DMS53 (cell line): ENCODE measurements around the gene CIAO2B.
"Not testable (repeated sequence)": the region's sequence is repeated elsewhere in the genome, so short reads cannot be mapped to it uniquely, and the experiment has no call there.

ENCODE experiments used
- DNase-seq: peaks from one replicate; lab custom pipeline; 2025; lab: John Stamatoyannopoulos, UW

The CIAO2B gene

DNA sequence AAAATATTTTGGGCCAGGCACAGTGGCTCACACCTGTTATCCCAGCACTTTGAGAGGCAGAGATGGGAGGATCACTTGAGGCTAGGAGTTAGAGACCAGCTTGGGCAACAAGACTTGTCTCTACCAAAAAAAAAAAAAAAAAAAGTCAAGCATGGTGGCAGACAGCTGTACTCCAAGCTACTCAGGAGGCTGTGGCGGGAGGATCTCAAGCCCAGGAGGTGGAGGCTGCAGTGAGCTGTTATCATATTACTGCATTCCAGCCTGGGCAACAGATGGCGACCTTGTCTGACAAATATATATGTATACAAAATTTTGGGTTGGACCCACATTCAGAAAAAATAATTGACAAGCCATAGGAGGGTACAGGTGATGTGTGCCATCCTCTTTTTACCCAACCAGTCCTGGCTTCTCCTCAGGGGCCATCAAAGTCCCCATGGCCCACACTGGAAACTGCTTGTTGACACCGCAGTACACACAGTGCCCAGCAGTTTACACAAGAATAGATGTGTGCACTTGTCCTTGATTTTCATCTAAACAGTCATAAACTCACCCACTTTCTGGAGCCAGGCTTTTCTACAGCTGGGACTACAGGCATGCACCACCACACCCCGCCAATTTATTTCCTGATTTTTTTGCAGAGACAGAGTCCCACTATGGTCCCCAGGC is 2.8 kb upstream of the CIAO2B start:
- no peak for DNase-seq

GRCh38 chr16:66936462-66936861 is 2.3 kb upstream of the CIAO2B start:
- no peak for DNase-seq

DNA sequence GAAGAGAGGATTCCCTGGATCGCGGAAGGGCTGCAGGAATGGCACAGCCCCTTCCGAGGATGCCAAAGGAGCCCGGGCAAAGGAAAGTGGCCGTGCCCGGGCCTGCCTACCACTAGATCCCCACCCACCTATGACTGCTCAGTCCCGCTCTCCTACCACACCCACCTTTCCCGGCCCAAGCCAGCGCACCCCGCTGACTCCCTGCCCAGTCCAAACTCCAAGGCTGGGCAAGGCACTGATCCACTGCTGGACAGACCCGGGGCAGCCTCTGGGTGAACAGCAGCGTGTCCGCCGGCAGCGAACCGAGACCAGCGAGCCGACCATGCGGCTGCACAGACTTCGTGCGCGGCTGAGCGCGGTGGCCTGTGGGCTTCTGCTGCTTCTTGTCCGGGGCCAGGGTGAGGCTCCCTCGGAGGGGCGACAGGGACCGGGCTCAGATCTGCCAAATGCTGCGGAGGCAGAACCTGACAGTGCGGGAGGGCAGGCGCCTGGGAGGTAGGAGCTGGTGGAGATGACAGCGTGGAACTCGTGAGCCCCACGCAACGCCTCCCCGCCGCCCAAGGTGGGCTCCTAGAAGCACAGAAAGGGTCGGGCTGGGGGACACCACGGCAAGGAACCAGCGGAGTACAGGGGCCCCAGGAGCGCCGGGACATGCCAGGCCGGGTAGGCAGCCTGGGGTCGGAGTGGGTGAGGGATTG is 1.3 kb upstream of the CIAO2B start, which contains the start of gene CES2:
CES2 (plus strand) TSS at position 203 of the 698 bp plus-strand sequence; CDS start at position 323, 120 bp downstream.
- DNase-seq: peak; percentile 13

- DNase-seq: not testable (repeated sequence)
Measured at GRCh38 chr16:66934839-66935313, 674 bp upstream of the CIAO2B start.

DNA sequence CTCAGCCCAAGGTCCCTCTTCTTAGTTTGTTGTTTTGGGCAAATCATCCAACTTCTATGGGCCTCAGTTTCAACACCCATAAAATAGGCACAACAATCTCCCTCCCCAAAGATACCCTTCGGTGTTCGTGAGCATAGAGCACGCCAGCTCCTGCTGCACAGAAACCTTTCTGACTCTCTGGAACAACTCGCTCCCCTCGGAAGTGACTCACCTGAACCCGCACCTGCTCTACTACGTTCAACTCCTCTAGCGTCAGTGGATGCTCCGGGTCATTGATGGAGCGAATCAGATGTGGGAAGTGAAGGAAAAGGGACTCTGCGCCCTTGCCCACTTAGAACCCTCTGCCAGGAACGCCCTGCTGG is 445 bp downstream of the CIAO2B start:
- peak; percentile 85 for DNase-seq

DNA sequence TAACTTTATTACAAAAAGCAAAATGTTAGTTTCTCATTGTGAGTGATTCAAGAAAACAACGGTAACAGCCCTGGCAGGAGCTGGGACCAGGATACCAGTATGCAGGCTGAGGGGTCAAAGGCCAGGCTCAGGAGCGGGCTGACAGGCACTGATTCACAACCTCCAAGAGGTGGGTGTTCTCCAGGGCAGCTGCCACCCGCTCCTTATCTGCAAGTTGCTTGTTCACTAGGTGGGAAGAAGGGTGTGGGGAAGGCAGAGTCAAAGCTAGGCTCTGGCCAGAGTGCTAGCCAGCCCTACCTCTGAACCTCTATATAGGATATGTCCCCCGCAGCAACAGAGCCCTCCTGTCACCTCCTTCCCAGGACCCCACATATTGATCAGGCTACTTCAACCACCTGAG is 2.1 kb downstream of the CIAO2B start:
- no peak for DNase-seq

DNA sequence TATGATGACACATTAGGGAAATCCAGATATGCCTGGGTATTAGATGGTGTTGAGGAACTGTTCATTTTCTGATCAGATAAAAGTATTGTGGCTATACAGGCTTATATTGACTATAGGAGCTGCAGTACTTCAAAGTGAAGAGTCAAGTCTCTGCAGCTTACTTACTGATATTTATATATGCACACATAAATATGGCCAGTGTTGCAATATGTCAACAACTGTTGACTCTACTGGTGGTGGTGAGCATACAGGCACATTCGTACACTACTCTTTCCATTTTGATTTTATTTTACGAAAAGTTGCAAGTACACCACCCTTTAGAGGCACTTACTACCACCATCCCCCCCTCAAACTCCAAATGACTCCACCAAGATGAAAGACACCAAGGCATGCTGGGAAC is 2.5 kb downstream of the CIAO2B start:
- DNase-seq: no peak

DNA sequence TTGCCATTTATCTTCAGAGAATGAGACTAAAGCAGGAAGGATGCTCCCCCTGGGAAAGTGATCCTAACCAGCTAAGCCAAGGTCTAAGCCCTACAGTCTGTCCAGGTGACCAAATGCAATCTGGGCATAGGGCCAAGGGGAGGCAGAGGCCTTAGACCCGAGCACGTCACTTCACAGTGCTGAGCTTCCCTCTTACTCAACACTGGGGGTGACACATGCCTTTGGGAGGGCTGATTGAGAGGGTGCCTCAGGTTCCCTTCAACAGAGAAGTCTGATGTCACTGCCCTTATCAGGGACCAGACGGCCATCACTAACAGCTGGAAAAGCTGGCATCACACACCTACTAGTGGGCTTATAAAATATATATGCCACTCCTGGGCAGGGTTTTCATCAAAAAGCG is 4.0 kb downstream of the CIAO2B start:
- DNase-seq: peak; percentile 66

- DNase-seq: peak; percentile 46
Measured at GRCh38 chr16:66928702-66929388, 5.4 kb downstream of the CIAO2B start.

GRCh38 chr16:66927918-66928649 is 6.1 kb downstream of the CIAO2B start:
- peak; percentile 44 for DNase-seq

- DNase-seq: peak; percentile 73
Measured at GRCh38 chr16:66926961-66927436, 7.2 kb downstream of the CIAO2B start.

- DNase-seq: peak; percentile 13
Measured at GRCh38 chr16:66926171-66926947, 7.8 kb downstream of the CIAO2B start.

GRCh38 chr16:66925322-66925840 is 8.8 kb downstream of the CIAO2B start, which contains the start of gene RRAD:
TSS of gene RRAD (minus strand) at chr16:66925535. CDS start at chr16:66925179, 356 bp downstream.
- peak; percentile 27 for DNase-seq

- DNase-seq: peak; percentile 69
Measured at GRCh38 chr16:66924527-66925321, 9.5 kb downstream of the CIAO2B start.

- peak; percentile 50 for DNase-seq
Measured at GRCh38 chr16:66923866-66924265, 10.3 kb downstream of the CIAO2B start.

- DNase-seq: peak; percentile 24
Measured at GRCh38 chr16:66923247-66923731, 10.9 kb downstream of the CIAO2B start.

- DNase-seq: no peak
Measured at GRCh38 chr16:66921729-66922450, 12.3 kb downstream of the CIAO2B start.

DNA sequence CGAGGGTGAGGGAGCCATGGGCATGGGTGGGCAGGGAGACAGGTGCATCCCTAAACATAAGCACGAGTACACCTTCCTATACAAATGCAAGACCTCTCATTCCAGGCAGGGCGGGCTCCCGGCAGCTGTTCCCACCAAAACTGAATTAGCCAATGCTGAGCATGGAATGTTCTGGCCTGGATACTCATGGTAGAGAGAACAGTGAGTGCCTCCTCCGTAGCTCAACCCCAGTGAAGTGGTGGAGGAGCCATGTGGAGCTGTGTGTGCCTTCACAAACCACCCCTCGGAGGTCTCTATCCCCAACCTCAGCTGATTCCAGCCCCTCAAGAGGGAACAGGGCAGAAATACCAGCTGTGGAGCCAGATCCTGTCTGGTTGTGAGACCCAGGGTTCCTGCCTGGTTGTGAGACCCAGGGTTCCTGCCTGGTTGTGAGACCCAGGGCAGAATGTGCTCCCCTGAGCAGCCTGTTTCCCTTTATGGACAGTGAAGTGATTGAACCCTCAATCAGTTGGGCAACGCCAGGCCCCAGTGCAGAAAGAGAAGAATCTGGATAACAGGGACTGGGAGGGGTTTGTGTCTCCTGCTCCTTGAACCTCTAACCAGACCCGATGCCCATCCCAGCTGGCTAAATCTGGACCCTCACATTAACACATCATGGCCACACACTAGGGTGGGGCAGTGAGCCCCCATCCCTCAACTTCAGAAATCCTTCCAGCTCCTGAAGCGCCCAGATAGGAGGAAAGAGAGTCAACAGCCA is 13.1 kb downstream of the CIAO2B start:
- DNase-seq: no peak

DNA sequence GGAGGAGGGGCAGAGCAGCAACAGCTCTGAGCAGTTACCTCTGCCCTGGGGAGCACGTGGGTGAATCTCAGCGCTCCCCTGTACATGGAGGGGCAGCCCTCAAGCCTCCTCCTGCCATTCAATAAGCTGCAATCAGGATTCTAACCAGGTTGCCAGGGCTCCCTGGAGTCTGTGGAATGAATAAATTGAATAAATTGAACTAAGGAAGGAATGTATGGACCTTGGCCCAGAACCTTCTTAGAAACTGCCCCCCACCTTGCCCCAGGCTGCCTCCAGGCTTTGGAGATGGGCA is 14.0 kb downstream of the CIAO2B start:
- no peak for DNase-seq
